ENCODE data around the gene IFNL2. TPM values are rescaled to one million over a fixed set of nuclear protein-coding genes. Genes with fewer than 3 reads are reported as not detected.

Gene IFNL2
- total RNA-seq, 4 donors from 2014 or later: not detected

DNA sequence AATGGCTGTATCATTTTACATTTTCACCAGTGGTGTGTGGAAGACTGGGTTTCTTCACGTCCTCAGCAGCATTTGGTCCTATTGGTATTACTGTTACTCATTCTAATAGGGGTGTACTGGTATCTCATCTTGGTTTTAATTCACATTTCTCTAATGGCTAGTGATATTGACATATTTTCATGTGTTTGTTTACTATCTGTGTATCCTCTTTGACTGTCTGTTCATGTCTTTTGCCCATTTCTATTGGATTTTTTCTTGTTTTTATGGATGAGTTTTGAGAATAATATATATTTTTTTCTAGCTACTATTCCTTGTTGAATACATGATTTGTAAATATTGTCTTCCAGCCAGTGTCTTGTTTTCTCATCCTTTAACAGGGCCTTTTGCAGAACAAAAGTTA is 13.8 kb downstream of the IFNL2 start:
- 48 to 58% methylated on average over 1 of the region's 1 CpG for WGBS, 2 donors
- Histone ChIP-seq H3K4me1 (no peaks in the 10 kb centered on the region), H3K27ac (no peak overlapping the region), H3K36me3 (no peaks in the 10 kb centered on the region), H3K4me3 (no peak overlapping the region), H3K9me3 (peaks cover 0 to 51% (median 3%) of the 10 kb centered on the region in 4 donors), H3K27me3 (no peaks in the 10 kb centered on the region)
- DNase-seq (ENCODE audit: low spot score in 2 of 2): no peak
- TF ChIP-seq, protein P1, sequence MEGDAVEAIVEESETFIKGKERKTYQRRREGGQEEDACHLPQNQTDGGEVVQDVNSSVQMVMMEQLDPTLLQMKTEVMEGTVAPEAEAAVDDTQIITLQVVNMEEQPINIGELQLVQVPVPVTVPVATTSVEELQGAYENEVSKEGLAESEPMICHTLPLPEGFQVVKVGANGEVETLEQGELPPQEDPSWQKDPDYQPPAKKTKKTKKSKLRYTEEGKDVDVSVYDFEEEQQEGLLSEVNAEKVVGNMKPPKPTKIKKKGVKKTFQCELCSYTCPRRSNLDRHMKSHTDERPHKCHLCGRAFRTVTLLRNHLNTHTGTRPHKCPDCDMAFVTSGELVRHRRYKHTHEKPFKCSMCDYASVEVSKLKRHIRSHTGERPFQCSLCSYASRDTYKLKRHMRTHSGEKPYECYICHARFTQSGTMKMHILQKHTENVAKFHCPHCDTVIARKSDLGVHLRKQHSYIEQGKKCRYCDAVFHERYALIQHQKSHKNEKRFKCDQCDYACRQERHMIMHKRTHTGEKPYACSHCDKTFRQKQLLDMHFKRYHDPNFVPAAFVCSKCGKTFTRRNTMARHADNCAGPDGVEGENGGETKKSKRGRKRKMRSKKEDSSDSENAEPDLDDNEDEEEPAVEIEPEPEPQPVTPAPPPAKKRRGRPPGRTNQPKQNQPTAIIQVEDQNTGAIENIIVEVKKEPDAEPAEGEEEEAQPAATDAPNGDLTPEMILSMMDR (IDR thresholded peaks at IDR 0.05): no peak
- TF ChIP-seq POLR2A (IDR thresholded peaks at IDR 0.05) (no peak), EP300 (IDR thresholded peaks at IDR 0.05) (no peak)

DNA sequence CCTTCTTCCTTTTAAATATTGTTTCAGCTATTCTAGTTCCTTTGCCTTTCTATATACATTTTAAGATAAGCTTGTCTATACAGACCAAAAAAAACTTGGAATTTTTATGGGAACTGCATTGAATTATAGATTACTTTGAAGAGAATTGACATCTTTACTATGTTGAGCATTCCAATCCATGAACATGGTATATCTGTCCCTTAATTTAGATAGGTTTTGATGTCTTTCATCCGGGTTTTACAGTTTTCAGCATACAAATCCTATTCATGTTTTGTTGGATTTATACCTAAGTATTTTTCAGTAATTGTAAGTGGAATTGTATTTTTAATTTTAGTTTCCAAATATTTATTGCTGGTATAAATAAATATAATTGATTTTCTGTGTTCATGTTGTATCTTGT is 15.8 kb downstream of the IFNL2 start:
- Histone ChIP-seq H3K27ac (no peak overlapping the region), H3K27me3 (no peaks in the 10 kb centered on the region), H3K4me1 (no peaks in the 10 kb centered on the region), H3K36me3 (no peaks in the 10 kb centered on the region), H3K4me3 (no peak overlapping the region), H3K9me3 (peaks cover 0 to 70% (median 3%) of the 10 kb centered on the region in 4 donors)
- TF ChIP-seq POLR2A (IDR thresholded peaks at IDR 0.05): no peak
- 89 to 93% methylated on average over 1 of the region's 1 CpG for WGBS, 2 donors
- no peak for DNase-seq (ENCODE audit: low spot score in 2 of 2)

DNA sequence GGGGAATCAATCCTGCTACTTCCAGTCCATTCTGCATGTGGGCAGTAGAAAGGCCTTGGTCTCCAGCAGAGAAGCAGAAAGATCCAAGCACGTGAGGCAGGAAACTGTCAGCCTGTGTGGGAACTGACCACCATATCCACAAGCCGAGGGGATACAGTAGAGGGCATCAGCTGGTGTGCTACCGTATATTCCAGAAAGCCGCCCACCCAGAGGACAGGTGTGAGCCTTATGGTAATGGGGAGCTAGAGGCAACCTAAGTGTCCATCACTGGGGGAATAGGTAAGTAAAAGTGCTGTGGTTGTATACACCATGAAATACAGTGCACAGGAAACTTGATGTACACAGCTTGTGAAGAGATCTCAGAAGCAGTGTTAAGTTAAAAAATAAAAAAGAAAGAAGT is 25.2 kb downstream of the IFNL2 start:
- TF ChIP-seq, protein P1 (IDR thresholded peaks at IDR 0.05): no peak
- TF ChIP-seq EP300 (IDR thresholded peaks at IDR 0.05): no peak
- no peak for TF ChIP-seq POLR2A (IDR thresholded peaks at IDR 0.05)
- 41 to 42% methylated on average over 4 of the region's 4 CpGs for WGBS, 2 donors
- H3K4me3 ChIP-seq: no peak overlapping the region
- H3K27ac ChIP-seq: no peak overlapping the region
- peaks cover 0 to 30% (median 0%) of the 10 kb centered on the region in 4 donors for H3K9me3 ChIP-seq
- no peak for DNase-seq (ENCODE audit: low spot score in 2 of 2)
- H3K4me1 ChIP-seq: no peaks in the 10 kb centered on the region
- no peaks in the 10 kb centered on the region for H3K36me3 ChIP-seq
- H3K27me3 ChIP-seq: peaks cover 0 to 3% of the 10 kb centered on the region in 2 donors

DNA sequence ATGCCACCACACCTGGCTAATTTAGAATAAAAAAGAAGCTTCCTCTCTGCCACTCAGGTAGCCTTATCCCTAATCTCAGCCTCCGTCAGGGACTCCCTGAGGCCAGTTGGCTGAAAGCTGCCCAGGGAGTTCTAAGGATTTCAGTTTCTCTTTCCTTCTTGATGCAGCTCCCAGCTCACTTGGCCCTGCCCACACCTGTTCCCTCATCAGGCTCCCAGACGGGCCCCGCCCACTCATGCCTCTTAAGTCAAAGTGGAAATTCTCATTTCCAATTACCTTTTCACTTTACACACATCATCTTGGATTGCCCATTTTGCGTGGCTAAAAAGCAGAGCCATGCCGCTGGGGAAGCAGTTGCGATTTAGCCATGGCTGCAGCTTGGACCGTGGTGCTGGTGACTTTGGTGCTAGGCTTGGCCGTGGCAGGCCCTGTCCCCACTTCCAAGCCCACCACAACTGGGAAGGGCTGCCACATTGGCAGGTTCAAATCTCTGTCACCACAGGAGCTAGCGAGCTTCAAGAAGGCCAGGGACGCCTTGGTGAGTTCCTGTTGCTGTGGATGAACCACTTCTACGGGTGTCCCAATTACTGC is 28.0 kb downstream of the IFNL2 start, which contains the start of gene IFNL1:
Gene IFNL1, plus strand, starts transcription at position 353 of the 591 bp plus-strand sequence. Its CDS starts 15 bp downstream, at position 368.
- no peak for TF ChIP-seq POLR2A (IDR thresholded peaks at IDR 0.05)
- TF ChIP-seq, protein P1 (IDR thresholded peaks at IDR 0.05): no peak
- 80 to 83% methylated on average over 11 of the region's 11 CpGs for WGBS, 2 donors
- no peak for DNase-seq (ENCODE audit: low spot score in 2 of 2)

DNA sequence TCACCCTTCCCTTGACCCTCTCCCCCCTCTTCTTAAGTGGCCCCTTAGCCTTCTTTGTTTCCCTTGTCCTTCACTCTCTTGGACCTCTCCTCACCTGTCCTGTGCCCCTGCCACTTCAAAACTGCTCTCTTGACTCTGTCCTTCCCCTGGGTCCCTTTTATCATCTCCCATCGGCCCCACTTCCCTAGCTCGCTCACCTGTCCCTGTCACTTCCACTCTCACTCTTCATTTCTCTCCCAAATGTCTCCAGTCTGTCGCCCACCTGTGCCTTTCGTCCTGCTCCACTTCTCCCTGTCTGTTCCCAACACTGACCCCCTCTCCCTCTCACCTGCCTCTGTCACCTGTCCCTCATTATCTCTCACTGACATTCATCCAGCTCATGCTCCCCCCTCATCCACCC is 28.7 kb downstream of the IFNL2 start:
- TF ChIP-seq EP300 (IDR thresholded peaks at IDR 0.05): no peak
- DNase-seq (ENCODE audit: low spot score in 2 of 2): no peak
- Histone ChIP-seq H3K4me1 (no peaks in the 10 kb centered on the region), H3K9me3 (no peaks in the 10 kb centered on the region), H3K27me3 (peaks cover 0 to 9% of the 10 kb centered on the region in 2 donors), H3K36me3 (no peaks in the 10 kb centered on the region), H3K4me3 (no peak overlapping the region), H3K27ac (no peak overlapping the region)
- WGBS, 2 donors: 85 to 95% methylated on average over 4 of the region's 4 CpGs

More for the DNA sequence above, 28.0 kb downstream of the IFNL2 start, which contains the start of gene IFNL1:
- no peaks in the 10 kb centered on the region for H3K36me3 ChIP-seq
- H3K4me3 ChIP-seq: no peak within 1 kb of the TSS
- peaks cover 0 to 3% of the 10 kb centered on the region in 2 donors for H3K27me3 ChIP-seq
- peaks cover 0 to 4% (median 0%) of the 10 kb centered on the region in 4 donors for H3K9me3 ChIP-seq
- no peak within 1 kb of the TSS for H3K27ac ChIP-seq
- H3K4me1 ChIP-seq: no peaks in the 10 kb centered on the region

DNA sequence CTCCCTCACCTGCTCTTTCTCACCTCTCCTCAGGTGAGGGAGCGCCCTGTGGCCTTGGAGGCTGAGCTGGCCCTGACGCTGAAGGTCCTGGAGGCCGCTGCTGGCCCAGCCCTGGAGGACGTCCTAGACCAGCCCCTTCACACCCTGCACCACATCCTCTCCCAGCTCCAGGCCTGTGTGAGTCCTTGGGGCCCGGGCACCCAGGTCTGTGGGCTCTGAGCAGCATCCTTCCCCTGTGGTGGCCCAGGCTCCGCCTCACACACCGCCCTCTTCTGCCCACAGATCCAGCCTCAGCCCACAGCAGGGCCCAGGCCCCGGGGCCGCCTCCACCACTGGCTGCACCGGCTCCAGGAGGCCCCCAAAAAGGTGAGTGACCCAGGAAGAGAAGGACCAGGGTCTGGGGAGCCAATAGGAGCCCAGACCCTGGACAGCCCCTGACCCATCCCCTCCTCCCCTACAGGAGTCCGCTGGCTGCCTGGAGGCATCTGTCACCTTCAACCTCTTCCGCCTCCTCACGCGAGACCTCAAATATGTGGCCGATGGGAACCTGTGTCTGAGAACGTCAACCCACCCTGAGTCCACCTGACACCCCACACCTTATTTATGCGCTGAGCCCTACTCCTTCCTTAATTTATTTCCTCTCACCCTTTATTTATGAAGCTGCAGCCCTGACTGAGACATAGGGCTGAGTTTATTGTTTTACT is 29.9 kb downstream of the IFNL2 start:
- H3K4me1 ChIP-seq: no peaks in the 10 kb centered on the region
- no peak overlapping the region for H3K27ac ChIP-seq
- no peak overlapping the region for H3K4me3 ChIP-seq
- TF ChIP-seq, protein P1 (IDR thresholded peaks at IDR 0.05): no peak
- TF ChIP-seq EP300 (IDR thresholded peaks at IDR 0.05): no peak
- TF ChIP-seq POLR2A (IDR thresholded peaks at IDR 0.05): no peak
- WGBS, 2 donors: 59 to 61% methylated on average over 15 to 16 of the region's 17 CpGs
- H3K36me3 ChIP-seq: no peaks in the 10 kb centered on the region
- no peaks in the 10 kb centered on the region for H3K9me3 ChIP-seq
- peaks cover 0 to 9% of the 10 kb centered on the region in 2 donors for H3K27me3 ChIP-seq
- DNase-seq (ENCODE audit: low spot score in 2 of 2): no peak

All from tibial nerve (tissue), 4 donors.